Measurements from ENCODE around the gene RPA3. TPM values are rescaled to one million over a fixed set of nuclear protein-coding genes. Genes with fewer than 3 reads are reported as not detected.

RPA3 gene
- total RNA-seq, 1 donor from 2014 or later: 16.3 TPM

DNA sequence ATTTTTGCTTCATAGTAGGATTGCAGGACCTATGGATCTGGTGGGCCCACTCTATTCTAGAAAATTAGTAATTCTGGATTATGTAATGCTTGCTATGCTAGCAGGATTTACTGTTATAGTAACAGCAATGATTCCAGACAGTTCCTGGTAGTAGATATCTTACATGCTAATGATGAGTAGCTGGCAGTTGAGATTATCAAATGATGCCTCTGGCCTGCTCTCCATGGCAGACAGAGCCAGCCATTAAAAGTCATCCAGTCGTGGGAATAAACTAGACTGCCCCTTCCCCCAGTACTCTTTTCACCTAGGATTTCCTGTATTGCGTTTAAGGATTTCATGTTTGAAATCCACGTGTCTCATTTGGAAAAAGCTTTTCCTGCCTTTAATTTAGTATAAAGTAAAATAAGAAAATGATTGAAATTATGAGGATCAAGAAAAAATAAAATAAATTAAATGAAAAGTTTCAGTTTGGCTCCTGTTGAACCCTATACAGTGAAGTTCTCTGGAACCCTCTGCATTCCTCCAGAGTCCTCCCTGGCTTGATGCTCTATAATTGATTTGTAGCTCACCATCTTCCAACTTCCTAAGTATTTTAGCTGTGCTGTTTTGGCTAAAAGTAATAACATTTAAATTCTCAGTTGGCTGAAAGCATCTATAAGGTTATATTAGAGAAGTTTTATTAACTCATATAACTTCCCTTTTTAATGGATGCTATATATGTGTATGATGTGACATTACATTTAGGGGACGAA, 63.3 kb downstream of the RPA3 start:
- DNase-seq (ENCODE audit: low spot score): no peak

GRCh38 chr7:7653593-7654187, 64.7 kb downstream of the RPA3 start:
- DNase-seq (ENCODE audit: low spot score): no peak

DNA sequence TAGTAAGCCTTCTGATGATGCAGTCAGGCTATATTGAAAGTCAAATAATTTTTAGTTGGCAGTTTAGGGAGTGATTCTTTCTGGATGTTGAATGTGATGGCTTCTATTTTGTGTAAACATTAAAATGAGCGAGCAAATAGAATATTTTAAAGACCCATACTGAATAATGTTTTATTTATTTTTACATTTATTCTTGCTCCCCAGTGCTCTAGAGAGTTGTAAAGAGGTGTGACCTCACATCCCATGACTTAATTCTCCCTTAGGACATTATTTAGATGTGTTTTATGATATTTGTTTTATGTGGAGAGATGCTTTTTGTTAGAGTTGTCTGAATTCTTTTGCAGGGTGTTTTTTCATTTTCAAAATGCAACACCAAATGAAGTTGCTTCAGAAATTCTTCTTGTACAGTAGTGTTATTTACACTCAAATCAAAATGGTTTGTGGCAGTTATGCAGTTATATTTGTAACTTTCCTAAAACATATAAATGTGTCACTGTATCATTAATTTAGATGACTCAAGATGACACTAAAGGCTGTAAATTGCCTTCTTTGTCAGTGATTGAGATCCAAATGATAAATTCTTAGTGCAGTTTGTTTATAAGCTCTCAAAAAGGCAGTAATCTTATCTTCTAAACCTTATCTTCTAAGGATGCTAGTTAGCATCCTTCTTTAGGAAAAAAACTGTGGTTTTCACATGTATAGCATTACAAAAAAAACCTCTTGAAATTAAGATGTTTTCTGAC, 65.4 kb downstream of the RPA3 start:
- no peak for DNase-seq (ENCODE audit: low spot score)

DNA sequence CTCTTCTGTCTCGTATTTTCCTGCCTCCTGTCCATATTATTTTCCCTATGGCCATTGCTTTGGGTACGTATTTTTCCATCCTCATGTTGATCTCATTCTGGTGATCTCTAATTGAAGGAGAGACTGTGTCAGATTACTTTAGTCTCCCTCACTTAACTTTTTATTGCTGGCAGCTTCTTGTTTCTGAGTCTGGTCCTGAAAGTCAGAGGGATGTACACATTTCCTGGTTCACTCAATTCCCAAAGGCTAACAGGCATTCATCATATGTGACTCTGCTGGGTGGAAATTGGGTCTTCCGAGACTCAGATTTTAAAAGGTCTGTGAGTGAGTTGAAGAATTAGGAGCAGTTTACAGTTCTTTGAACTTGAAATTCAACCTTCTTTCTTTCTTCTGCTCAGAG, 66.9 kb downstream of the RPA3 start:
- DNase-seq (ENCODE audit: low spot score): no peak

DNA sequence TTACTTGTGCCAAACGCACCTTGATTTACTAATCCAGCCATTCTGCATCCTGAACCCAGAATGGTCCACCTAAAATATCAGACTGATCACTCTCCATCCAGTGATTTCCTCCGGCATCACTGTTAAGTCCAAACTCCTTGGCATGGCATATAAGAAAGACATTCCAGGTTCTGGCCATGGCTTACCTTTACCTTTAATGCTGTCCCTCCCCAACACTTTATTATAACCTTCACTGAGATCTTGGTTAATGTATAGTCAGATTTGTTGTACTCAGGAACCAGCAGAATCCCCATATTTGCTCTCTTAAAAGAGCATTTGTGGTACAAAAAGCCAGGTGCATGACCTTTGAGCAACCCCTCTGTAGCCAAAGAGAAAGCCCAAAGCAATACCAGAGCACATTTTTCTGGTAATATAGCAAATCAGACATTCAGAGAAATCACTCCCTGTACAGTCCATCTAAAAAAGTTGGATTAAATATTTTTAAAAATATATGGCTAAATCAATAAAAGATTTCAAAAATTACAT, 67.7 kb downstream of the RPA3 start:
- no peak for DNase-seq (ENCODE audit: low spot score)

DNA sequence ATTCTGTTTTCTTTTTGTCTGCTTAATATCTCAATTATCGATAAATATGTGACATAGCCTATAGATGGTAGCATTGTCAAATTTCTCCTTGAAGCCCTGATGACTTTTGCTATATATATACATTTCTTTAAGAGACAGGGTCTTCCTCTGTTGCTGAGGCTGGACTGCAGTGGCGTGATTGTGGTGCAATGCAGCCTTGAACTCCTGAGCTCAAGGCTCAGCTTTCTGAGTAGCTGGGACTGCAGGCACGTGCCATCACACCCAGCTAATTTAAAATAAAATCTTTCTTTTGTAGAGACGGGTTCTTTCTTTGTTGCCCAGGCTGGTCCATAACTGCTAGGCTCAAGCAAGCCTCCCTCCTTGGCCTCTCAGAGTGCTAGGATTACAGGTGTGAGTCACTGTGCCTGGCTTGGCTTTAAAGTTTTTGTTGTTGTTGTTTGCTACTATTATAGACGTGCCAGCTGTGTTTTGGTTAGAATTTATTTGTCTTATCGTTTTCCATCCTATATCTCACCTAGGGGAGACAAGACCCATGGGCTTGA, 70.8 kb downstream of the RPA3 start:
- no peak for DNase-seq (ENCODE audit: low spot score)

GRCh38 chr7:7642081-7642480, 76.3 kb downstream of the RPA3 start:
- DNase-seq (ENCODE audit: low spot score): no peak

- DNase-seq (ENCODE audit: low spot score): no peak
Measured at GRCh38 chr7:7641129-7641663, 77.2 kb downstream of the RPA3 start.

GRCh38 chr7:7640221-7641128, 77.9 kb downstream of the RPA3 start, which contains the start of gene UMAD1:
UMAD1 (plus strand) TSS chr7:7640752; CDS start chr7:7673372, 32,620 bp downstream.
- DNase-seq (ENCODE audit: low spot score): peak; percentile 98

DNA sequence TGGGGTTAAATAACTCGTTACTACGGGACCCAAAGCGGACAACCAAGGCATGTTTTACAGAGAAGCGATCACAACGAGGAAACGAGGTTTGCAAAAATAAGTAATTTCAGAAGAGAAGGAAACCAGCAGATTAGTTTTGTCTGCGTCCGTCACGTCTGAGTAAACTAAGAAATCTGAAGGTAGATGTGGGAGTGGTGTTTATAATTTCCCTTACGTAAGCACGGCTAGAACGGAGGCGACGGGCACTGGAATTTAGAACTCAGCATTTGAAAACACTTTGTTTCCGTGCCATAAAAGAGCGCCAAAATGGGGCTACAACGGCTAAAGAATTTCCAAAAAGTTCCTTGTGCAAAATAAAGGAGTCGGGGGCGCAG, 78.6 kb downstream of the RPA3 start:
- DNase-seq (ENCODE audit: low spot score): no peak

- DNase-seq (ENCODE audit: low spot score): no peak
Measured at GRCh38 chr7:7639421-7639820, 79.0 kb downstream of the RPA3 start.

DNA sequence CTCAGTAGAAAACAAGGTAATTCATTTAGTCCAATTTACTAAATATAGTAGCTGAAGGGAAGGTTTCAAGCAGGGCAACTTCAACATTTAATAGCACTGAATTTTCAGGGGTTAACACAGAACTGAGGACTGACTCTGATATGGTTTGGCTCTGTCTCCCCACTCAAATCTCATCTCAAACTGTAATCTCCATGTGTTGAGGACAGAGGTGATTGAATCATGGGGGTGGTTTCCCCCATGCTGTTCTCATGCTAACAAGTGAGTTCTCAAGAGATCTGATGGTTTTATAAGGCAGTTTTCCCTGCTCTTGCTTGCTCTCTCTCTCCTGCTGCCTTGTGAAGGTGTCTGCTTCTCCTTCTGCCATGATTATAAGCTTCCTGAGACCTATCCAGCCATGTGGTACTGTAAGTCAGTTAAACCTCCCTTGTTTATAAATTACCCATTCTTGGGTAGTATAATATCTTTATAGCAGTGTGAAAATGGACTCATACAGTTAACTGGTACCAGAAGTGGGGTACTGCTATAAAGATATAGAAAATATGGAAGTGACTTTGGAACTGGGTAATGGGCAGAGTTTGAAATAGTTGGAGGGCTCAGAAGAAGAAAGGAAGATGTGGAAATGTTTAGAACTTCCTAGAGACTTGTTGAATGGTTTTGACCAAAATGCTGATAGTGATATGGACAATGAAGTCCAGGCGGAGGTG, 87.6 kb downstream of the RPA3 start:
- DNase-seq (ENCODE audit: low spot score): no peak

DNA sequence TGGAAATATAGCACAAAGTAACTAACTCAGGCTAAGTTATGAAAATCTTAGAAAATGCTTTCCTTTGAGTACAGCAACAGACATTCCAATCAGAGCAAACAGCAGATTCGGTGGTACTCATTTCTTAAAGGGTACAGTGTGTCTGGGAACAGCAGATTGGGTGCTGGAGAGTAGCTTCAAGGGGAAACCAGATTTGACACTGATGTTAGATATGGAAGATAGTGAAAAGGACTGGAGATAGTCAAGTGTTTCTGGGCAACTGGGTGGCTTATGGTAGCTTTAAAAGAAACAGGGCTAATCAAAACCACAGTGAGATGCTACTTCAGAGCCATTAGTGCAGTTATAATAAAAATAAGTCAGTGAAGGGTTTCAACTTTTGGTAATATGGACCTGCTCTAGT, 89.9 kb downstream of the RPA3 start:
- DNase-seq (ENCODE audit: low spot score): no peak

DNA sequence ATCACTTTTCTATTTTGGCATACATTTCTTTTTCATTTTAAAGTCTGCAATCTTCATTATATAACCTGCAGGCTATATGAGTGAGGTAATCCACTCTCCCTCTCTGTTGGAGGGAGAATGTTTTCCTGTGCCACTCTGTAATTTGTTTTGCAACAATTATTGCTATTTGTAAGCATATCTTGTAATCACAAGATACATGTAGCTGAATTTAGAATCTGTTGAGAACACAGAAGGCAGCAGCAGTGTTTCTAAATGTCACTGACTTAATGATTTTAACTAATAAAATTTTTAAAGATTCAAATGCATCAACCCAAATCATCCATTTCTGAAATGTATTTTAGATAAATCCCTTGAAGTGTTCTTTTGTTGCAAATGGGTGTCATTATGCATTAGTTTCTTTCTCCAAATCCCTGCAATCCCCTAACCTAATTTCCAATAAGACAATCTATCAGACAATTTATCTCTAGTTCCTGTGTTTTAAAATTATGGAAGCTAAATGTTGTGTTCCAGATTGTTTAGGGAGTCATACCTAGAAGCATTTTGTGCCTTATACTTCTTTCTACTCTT, 97.7 kb downstream of the RPA3 start:
- DNase-seq (ENCODE audit: low spot score): no peak

DNA sequence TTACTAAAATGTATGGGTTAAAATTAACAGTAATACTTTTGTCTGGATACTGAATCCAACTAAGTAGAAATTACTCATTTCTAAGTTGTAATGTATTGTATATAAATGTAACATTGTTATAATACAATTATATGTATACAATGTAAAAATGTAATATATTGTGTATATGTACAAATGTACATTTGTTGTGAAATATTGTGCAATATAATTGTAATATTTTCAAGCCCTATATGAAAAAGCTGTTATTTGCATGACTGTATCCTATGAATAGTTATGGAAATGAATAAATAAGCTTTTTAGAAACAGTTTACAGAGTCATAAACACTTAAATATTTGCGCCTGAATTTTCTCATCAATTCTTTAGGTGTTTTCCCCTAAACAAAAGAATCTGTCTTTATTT, 98.2 kb downstream of the RPA3 start:
- DNase-seq (ENCODE audit: low spot score): no peak

DNA sequence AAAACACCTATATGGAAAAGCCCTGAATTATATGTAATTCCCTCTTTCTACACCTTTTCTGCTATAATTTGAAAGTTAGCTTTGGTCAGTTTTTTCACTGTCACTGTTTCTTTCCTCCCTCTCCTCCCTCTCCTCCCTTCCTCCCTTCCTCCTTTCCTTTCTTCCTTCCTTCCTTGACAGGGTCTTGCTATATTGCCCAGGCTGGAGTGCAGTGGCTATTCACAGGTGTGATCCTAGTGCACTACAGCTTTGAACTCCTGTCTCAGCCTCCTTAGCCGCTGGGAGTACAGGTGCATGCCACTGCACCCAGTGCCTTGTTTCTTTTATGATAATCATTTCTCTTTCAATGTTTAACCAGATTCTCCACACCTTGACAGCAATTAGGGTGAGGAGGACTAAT, 100.0 kb downstream of the RPA3 start:
- no peak for DNase-seq (ENCODE audit: low spot score)

DNA sequence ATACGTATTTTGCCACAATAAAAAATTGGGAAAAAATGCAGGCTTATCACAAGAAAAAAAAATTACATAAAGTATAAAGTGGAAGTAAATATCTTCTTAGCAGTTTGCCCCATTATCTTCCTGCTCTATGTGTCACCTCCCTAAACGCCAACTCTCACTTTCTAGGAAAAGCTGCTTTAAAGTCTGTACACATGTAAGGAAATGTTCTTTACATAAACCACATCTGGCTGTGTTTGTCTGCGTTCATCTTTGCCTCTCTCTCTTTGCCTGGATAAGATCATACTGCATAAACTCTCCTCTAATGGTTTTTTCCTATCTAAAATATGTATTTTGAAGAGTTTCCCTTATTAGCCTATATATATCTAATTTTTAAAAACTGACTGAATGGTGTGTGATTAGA, 100.9 kb downstream of the RPA3 start:
- no peak for DNase-seq (ENCODE audit: low spot score)

DNA sequence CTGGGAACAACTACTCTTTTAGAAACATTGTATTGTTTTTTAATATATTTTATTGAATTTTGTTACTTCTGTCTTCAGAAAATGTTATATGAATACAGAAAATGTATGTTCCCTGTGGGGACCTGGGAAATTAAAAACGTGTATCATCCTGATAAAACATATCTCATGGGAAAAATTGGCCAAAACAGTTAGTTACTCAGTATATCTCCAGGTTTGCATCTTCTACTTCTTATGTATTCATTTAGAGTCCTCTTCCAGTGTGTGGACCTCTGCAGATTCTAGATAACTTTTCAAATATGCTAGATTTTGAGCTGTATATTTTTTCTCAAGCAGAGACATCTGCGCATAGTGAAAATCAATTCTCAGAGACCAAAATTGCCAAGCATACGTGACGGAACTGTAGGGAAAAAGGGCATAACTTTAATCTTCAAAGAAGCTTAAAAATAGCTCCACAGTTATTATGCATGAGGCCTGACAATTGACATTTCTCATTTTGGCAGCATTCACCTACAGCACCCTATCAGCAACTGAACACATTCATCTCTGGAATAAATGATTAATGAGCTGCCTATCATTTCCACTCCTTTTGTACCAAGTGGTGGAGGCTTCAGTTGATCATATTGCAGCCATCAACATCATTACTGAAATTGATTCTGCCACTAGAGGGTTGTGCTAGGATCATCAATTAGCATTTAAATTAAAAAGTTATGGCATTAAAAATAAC, 104.2 kb downstream of the RPA3 start:
- no peak for DNase-seq (ENCODE audit: low spot score)

DNA sequence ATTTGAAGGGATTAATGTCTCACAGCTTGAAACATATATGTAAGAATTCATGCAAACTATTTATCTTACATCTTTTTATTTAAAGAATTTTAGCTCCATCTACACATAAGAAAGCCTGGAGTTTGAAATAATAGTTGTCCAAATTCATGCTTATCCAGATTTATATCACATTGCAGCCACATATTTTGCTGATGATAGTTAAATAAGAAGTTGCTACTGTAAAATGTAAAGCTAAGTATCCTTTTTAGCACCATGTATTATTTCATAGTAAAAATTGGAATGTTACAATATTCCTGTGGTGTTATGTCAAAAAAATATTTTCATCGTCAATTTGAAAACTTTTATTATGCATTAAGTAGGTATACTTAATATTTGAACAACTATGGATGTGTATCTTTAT, 105.2 kb downstream of the RPA3 start:
- DNase-seq (ENCODE audit: low spot score): no peak
